Peyer's patch (tissue), 4 donors: ENCODE data around the gene WBP1L.

Experiments used
- POLR2A ChIP-seq, 2 donors: fragments of 450-650 bp; IDR thresholded peaks; one replicate each; pipeline ENCODE4 v1.5.1; 2017; ENCODE audit warnings: antibody characterized with exemption in 2 of 2, mild to moderate bottlenecking in 2 of 2, moderate library complexity in 2 of 2
- TF ChIP-seq, protein P1 (sequence below), 6 experiments: fragments of 450-650 bp in 4 of 6; fragments of 200-600 bp in 2 of 6; sonication (generic) in 1 of 6; IDR thresholded peaks; one replicate each; pipeline ENCODE4 v1.5.1; 2017 to 2019; ENCODE audit warnings: antibody characterized with exemption in 6 of 6, mild to moderate bottlenecking in 3 of 6, moderate library complexity in 1 of 6

DNA sequence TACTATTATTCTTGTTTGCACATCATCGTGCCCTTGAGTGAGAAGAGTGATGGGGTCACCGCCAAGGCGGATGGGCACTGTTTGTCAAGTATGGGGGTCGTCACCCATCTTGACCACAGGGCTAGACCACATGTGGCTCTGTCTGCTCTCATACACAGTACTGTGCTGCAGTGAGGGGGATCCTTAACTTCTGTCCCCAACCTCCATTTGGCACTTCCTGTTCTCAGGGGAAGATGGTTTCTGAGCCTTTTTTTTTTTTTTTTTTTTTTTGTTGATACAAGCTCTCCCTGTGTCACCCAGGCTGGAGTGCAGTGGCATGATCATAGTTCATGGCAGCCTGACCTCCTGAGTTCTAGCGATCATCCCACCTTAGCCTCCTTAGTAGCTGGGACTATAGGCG lies 13.6 kb downstream of the WBP1L start:
- TF ChIP-seq, protein P1, sequence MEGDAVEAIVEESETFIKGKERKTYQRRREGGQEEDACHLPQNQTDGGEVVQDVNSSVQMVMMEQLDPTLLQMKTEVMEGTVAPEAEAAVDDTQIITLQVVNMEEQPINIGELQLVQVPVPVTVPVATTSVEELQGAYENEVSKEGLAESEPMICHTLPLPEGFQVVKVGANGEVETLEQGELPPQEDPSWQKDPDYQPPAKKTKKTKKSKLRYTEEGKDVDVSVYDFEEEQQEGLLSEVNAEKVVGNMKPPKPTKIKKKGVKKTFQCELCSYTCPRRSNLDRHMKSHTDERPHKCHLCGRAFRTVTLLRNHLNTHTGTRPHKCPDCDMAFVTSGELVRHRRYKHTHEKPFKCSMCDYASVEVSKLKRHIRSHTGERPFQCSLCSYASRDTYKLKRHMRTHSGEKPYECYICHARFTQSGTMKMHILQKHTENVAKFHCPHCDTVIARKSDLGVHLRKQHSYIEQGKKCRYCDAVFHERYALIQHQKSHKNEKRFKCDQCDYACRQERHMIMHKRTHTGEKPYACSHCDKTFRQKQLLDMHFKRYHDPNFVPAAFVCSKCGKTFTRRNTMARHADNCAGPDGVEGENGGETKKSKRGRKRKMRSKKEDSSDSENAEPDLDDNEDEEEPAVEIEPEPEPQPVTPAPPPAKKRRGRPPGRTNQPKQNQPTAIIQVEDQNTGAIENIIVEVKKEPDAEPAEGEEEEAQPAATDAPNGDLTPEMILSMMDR (IDR thresholded peaks at IDR 0.05): no peak
- no peak for TF ChIP-seq POLR2A (IDR thresholded peaks at IDR 0.05)
